Gastroesophageal sphincter (tissue), 3 donors: ENCODE data around the gene CHD5.

ENCODE experiments used
- CTCF ChIP-seq, 4 experiments: fragments of 200-600 bp in 2 of 4; fragments of 450-650 bp in 2 of 4; sonication (generic) in 1 of 4; IDR thresholded peaks; one replicate each; pipeline ENCODE4 v1.5.1; 2017 to 2019; ENCODE audit warnings: antibody characterized with exemption in 4 of 4, mild to moderate bottlenecking in 2 of 4, moderate library complexity in 2 of 4
- EP300 ChIP-seq: sonication (generic); formaldehyde crosslinking; IDR thresholded peaks from one replicate; pipeline ENCODE4 v1.6.1; 2017; ENCODE audit warnings: antibody characterized with exemption, mild to moderate bottlenecking
- POLR2A ChIP-seq, 2 donors: fragments of 450-650 bp; IDR thresholded peaks; one replicate each; pipeline ENCODE4 v1.6.1; 2017; ENCODE audit warnings: antibody characterized with exemption in 2 of 2, mild to moderate bottlenecking in 2 of 2, moderate library complexity in 1 of 2
- POLR2AphosphoS5 ChIP-seq: sonication (generic); formaldehyde crosslinking; IDR thresholded peaks from one replicate; pipeline ENCODE4 v1.6.1; 2017; ENCODE audit warnings: antibody characterized with exemption

DNA sequence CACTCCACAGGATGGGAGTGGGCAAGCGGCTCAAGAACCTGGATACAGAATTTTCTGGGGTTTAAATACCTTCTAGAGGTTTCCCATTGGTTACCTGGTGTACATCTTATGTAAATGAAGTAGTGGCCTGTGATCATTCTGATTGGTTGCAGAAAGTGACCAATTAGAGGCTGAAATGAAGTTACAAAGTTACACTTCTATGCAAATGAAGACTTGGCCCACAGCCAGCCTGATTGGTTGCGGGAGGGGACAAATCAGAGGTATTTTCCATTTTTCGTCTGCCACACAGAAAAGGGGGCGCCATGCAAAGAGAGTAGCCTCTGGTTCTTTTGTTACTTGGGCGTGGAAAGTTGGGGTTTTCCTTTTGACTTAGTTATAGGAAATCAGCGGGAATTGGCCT, 125.5 kb downstream of the CHD5 start:
- TF ChIP-seq POLR2A (IDR thresholded peaks at IDR 0.05), result no peak
- TF ChIP-seq POLR2AphosphoS5, result no peak
- TF ChIP-seq CTCF (IDR thresholded peaks at IDR 0.05), result no peak
- no peak for TF ChIP-seq EP300
